PFSK-1 (cell line): ENCODE data around the gene RPA3.

Experiments used
- POLR2AphosphoS5 ChIP-seq: IDR thresholded peaks from 2 replicates; pipeline ENCODE4 v1.6.1; 2012; ENCODE audit warnings: low read depth, mild to moderate bottlenecking, control low read depth, low read length, moderate library complexity
- SIN3A ChIP-seq: IDR thresholded peaks from 2 replicates; pipeline ENCODE4 v1.6.1; 2012; ENCODE audit warnings: mild to moderate bottlenecking, low read length, moderate library complexity, borderline replicate concordance; ENCODE audit not compliant: insufficient read depth
- TAF1 ChIP-seq: IDR thresholded peaks from 2 replicates; pipeline ENCODE4 v1.6.1; 2012; ENCODE audit warnings: low read length, control low read depth, borderline replicate concordance; ENCODE audit not compliant: insufficient read depth
- TF ChIP-seq, protein P1 (sequence below), 2 experiments: IDR thresholded peaks; 2 replicates each; pipeline versions ENCODE4 v1.6.1 to v1.8.0; 2011 to 2012; ENCODE audit warnings: low read depth in 2 of 2, low read length in 2 of 2, control low read depth in 1 of 2, inconsistent platforms in 1 of 2, mild to moderate bottlenecking in 1 of 2, moderate library complexity in 1 of 2; ENCODE audit not compliant: insufficient read depth in 1 of 2

DNA sequence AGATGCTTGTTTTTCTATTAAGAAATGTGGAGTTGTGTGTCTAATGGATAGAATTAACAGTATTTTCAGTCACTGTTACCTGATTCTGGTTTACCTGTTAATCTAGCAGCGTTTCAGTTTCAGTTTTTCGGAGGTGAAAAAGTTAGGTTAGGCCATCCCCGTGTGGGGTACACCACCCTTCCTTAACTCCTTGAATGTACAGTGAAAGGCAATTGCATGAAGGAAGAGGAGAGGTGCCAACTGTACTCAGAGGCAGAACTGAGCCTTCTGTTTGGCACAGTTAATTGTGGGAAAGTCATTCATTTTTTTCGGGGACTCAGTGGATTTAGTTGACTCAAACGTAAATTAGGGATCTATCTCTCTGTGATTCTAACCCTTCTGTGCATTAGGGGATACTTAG, 35.5 kb downstream of the RPA3 start:
- TF ChIP-seq POLR2AphosphoS5: no peak
- TF ChIP-seq TAF1: no peak
- TF ChIP-seq, protein P1, sequence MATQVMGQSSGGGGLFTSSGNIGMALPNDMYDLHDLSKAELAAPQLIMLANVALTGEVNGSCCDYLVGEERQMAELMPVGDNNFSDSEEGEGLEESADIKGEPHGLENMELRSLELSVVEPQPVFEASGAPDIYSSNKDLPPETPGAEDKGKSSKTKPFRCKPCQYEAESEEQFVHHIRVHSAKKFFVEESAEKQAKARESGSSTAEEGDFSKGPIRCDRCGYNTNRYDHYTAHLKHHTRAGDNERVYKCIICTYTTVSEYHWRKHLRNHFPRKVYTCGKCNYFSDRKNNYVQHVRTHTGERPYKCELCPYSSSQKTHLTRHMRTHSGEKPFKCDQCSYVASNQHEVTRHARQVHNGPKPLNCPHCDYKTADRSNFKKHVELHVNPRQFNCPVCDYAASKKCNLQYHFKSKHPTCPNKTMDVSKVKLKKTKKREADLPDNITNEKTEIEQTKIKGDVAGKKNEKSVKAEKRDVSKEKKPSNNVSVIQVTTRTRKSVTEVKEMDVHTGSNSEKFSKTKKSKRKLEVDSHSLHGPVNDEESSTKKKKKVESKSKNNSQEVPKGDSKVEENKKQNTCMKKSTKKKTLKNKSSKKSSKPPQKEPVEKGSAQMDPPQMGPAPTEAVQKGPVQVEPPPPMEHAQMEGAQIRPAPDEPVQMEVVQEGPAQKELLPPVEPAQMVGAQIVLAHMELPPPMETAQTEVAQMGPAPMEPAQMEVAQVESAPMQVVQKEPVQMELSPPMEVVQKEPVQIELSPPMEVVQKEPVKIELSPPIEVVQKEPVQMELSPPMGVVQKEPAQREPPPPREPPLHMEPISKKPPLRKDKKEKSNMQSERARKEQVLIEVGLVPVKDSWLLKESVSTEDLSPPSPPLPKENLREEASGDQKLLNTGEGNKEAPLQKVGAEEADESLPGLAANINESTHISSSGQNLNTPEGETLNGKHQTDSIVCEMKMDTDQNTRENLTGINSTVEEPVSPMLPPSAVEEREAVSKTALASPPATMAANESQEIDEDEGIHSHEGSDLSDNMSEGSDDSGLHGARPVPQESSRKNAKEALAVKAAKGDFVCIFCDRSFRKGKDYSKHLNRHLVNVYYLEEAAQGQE (IDR thresholded peaks at IDR 0.05; ENCODE audit: insufficient read depth in 1 of 2, low read depth in 2 of 2, low read length in 2 of 2): no peak
- no peak for TF ChIP-seq SIN3A
